Mesenchymal stem cell (in vitro differentiated cells and primary cell): ENCODE measurements around the gene ANAPC5.
"Not testable (repeated sequence)": the region's sequence is repeated elsewhere in the genome, so short reads cannot be mapped to it uniquely, and the experiment has no call there.

ENCODE experiments used
- DNase-seq: peaks from one replicate; pipeline ENCODE4 v3.0.0-alpha.2; 2013
- H2AFZ ChIP-seq: one replicate; pipeline ENCODE4 v1.6.1; 2013; ENCODE audit warnings: low read depth, mild to moderate bottlenecking, control low read depth, inconsistent platforms, low read length, moderate library complexity
- H2AK5ac ChIP-seq: 2 replicates; pipeline ENCODE4 v1.6.1; 2013; ENCODE audit warnings: low read length, moderate library complexity, mild to moderate bottlenecking, inconsistent platforms; ENCODE audit not compliant: severe bottlenecking
- H2BK120ac ChIP-seq: one replicate; pipeline ENCODE4 v1.6.1; 2013; ENCODE audit warnings: low read depth, mild to moderate bottlenecking, inconsistent platforms, low read length, moderate library complexity
- H2BK12ac ChIP-seq, 2 experiments: one replicate each; pipeline ENCODE4 v1.6.1; 2013; ENCODE audit warnings: inconsistent platforms in 2 of 2, low read length in 2 of 2, mild to moderate bottlenecking in 2 of 2, moderate library complexity in 2 of 2, control low read depth in 1 of 2
- H2BK15ac ChIP-seq: one replicate; pipeline ENCODE4 v1.6.1; 2013; ENCODE audit warnings: mild to moderate bottlenecking, low read depth, inconsistent platforms; ENCODE audit not compliant: poor library complexity, severe bottlenecking
- H2BK5ac ChIP-seq: 2 replicates; pipeline ENCODE4 v1.6.1; 2013; ENCODE audit warnings: low read depth, mild to moderate bottlenecking, low read length, control low read depth, inconsistent platforms; ENCODE audit not compliant: poor library complexity, severe bottlenecking
- H3K14ac ChIP-seq, 2 experiments: one replicate each; pipeline ENCODE4 v1.6.1; 2013; ENCODE audit warnings: inconsistent platforms in 2 of 2, low read length in 2 of 2, control low read depth in 1 of 2, mild to moderate bottlenecking in 1 of 2, moderate library complexity in 1 of 2
- H3K18ac ChIP-seq, 2 experiments: one replicate each; pipeline ENCODE4 v1.6.1; 2013; ENCODE audit warnings: inconsistent platforms in 2 of 2, low read length in 2 of 2, control low read depth in 1 of 2, low read depth in 1 of 2, mild to moderate bottlenecking in 1 of 2
- H3K23ac ChIP-seq, 2 experiments: one replicate each; pipeline ENCODE4 v1.6.1; 2013; ENCODE audit warnings: inconsistent platforms in 2 of 2, low read length in 2 of 2, mild to moderate bottlenecking in 2 of 2, moderate library complexity in 2 of 2, control low read depth in 1 of 2
- H3K27ac ChIP-seq: 2 replicates; pipeline ENCODE4 v1.5.1; 2013; ENCODE audit warnings: mild to moderate bottlenecking, moderate library complexity, low read length, control low read depth, inconsistent platforms; ENCODE audit not compliant: poor library complexity, severe bottlenecking
- H3K27me3 ChIP-seq, 2 experiments: 2 replicates each; pipeline versions ENCODE4 v1.6.1 to v1.7.0; 2013; ENCODE audit warnings: low read length in 2 of 2, mild to moderate bottlenecking in 2 of 2, moderate library complexity in 2 of 2, control low read depth in 1 of 2, inconsistent platforms in 1 of 2; ENCODE audit not compliant: control insufficient read depth in 1 of 2, insufficient read depth in 1 of 2
- H3K36me3 ChIP-seq, 2 experiments: 2 replicates each; pipeline versions ENCODE4 v1.6.1 to v1.7.0; 2013; ENCODE audit warnings: low read length in 2 of 2, control low read depth in 1 of 2, inconsistent platforms in 1 of 2, low read depth in 1 of 2, mild to moderate bottlenecking in 1 of 2; ENCODE audit not compliant: insufficient read depth in 2 of 2, control insufficient read depth in 1 of 2
- H3K4ac ChIP-seq, 2 experiments: one replicate each; pipeline ENCODE4 v1.6.1; 2013; ENCODE audit warnings: inconsistent platforms in 2 of 2, low read length in 2 of 2, mild to moderate bottlenecking in 2 of 2, moderate library complexity in 2 of 2, control low read depth in 1 of 2, low read depth in 1 of 2
- H3K4me1 ChIP-seq: 2 replicates; pipeline ENCODE4 v1.6.1; 2013; ENCODE audit warnings: low read depth, low read length, control low read depth; ENCODE audit not compliant: control insufficient read depth, insufficient read depth
- H3K4me2 ChIP-seq: 2 replicates; pipeline ENCODE4 v1.6.1; 2013; ENCODE audit warnings: low read length, mild to moderate bottlenecking, inconsistent platforms; ENCODE audit not compliant: poor library complexity, severe bottlenecking
- H3K4me3 ChIP-seq, 2 experiments: 2 replicates each; pipeline versions ENCODE4 v1.5.1 to v1.7.0; 2013; ENCODE audit warnings: low read length in 2 of 2, mild to moderate bottlenecking in 2 of 2, control low read depth in 1 of 2, low read depth in 1 of 2; ENCODE audit not compliant: insufficient read depth in 1 of 2
- H3K79me1 ChIP-seq: replicated peaks from 2 replicates; pipeline ENCODE4 v1.6.1; 2013; ENCODE audit warnings: mild to moderate bottlenecking, control low read depth, low read length, inconsistent platforms; ENCODE audit not compliant: poor library complexity, severe bottlenecking
- H3K9ac ChIP-seq: 2 replicates; pipeline ENCODE4 v1.7.0; 2013; ENCODE audit warnings: mild to moderate bottlenecking, low read length, moderate library complexity
- H3K9me3 ChIP-seq: 2 replicates; pipeline ENCODE4 v1.7.0; 2013; ENCODE audit warnings: mild to moderate bottlenecking, low read length; ENCODE audit not compliant: control insufficient read depth
- H4K8ac ChIP-seq: one replicate; pipeline ENCODE4 v1.6.1; 2013; ENCODE audit warnings: inconsistent platforms, mild to moderate bottlenecking, low read length, moderate library complexity
- H4K91ac ChIP-seq: one replicate; pipeline ENCODE4 v1.6.1; 2013; ENCODE audit warnings: mild to moderate bottlenecking, low read length, inconsistent platforms
- WGBS: methylation state at CpG from one replicate; pipeline ENCODE4 v1.1.7; 2013; ENCODE audit warnings: mixed read lengths; 5-methylcytosine and 5-hydroxymethylcytosine counted together

Gene ANAPC5

GRCh38 chr12:121298411-121298810 is 53.8 kb downstream of the ANAPC5 start:
- H3K4ac ChIP-seq: not testable (repeated sequence)

GRCh38 chr12:121297435-121297991 is 54.7 kb downstream of the ANAPC5 start:
- no peak overlapping the region for H2BK5ac ChIP-seq
- peak overlapping the region; percentile 74 to 83 for H3K4me3 ChIP-seq
- peaks cover 20% of the 10 kb centered on the region for H3K79me1 ChIP-seq
- no peak overlapping the region for H2BK15ac ChIP-seq
- peak overlapping the region; percentile 80 for H4K8ac ChIP-seq
- H2BK120ac ChIP-seq: no peak overlapping the region
- no peaks in the 10 kb centered on the region for H3K36me3 ChIP-seq
- H2BK12ac ChIP-seq: no peak overlapping the region
- H3K4me1 ChIP-seq: peaks cover 11% of the 10 kb centered on the region
- peak; percentile 69 for DNase-seq
- peak overlapping the region; percentile 73 for H3K9ac ChIP-seq
- H3K9me3 ChIP-seq: no peaks in the 10 kb centered on the region
- H3K18ac ChIP-seq: peak overlapping the region in 1 of 2 experiments; percentile 34
- H3K27me3 ChIP-seq: no peaks in the 10 kb centered on the region
- H3K4me2 ChIP-seq: peak overlapping the region; percentile 85
- H3K27ac ChIP-seq: no peak overlapping the region
- no peak overlapping the region for H4K91ac ChIP-seq
- WGBS: 8% methylated on average over 21 of the region's 21 CpGs
- H3K4ac ChIP-seq: peak overlapping the region in 1 of 2 experiments; percentile 24
- peak overlapping the region in 1 of 2 experiments; percentile 14 for H3K23ac ChIP-seq
- peak overlapping the region; percentile 95 for H2AFZ ChIP-seq
- H3K14ac ChIP-seq: no peak overlapping the region
- H2AK5ac ChIP-seq: no peak overlapping the region

More at GRCh38 chr12:121298411-121298810, 53.8 kb downstream of the ANAPC5 start:
- not testable (repeated sequence) for H2AFZ ChIP-seq, H3K23ac ChIP-seq, H2AK5ac ChIP-seq, H3K14ac ChIP-seq, H3K27me3 ChIP-seq, H2BK120ac ChIP-seq, H3K36me3 ChIP-seq, H3K4me2 ChIP-seq, H3K9me3 ChIP-seq, H3K4me3 ChIP-seq, H3K27ac ChIP-seq, DNase-seq, H2BK12ac ChIP-seq, H2BK15ac ChIP-seq, H4K8ac ChIP-seq, H2BK5ac ChIP-seq, H3K9ac ChIP-seq, H4K91ac ChIP-seq
- Histone ChIP-seq H3K18ac (peak overlapping the region in 1 of 2 experiments; percentile 21), H3K79me1 (peaks cover 18% of the 10 kb centered on the region), H3K4me1 (peaks cover 11% of the 10 kb centered on the region)
- WGBS: 94% methylated on average over 13 of the region's 13 CpGs

GRCh38 chr12:121296618-121297434 is 55.4 kb downstream of the ANAPC5 start, which contains the start of gene CAMKK2:
Gene CAMKK2, minus strand, starts transcription at chr12:121296709. Its CDS starts 22,183 bp downstream, at chr12:121274526.
- Histone ChIP-seq H2AFZ (peak within 1 kb of the TSS; percentile 95), H3K79me1 (peaks cover 20% of the 10 kb centered on the region), H2BK12ac (peak within 1 kb of the TSS in 1 of 2 experiments; percentile 63), H3K9me3 (no peaks in the 10 kb centered on the region), H3K9ac (peak within 1 kb of the TSS; percentile 90), H3K27me3 (no peaks in the 10 kb centered on the region), H3K27ac (no peak within 1 kb of the TSS), H2BK120ac (peak within 1 kb of the TSS; percentile 58), H4K91ac (peak within 1 kb of the TSS; percentile 52), H4K8ac (peak within 1 kb of the TSS; percentile 80), H3K23ac (peak within 1 kb of the TSS in 1 of 2 experiments; percentile 14), H3K4me2 (peak within 1 kb of the TSS; percentile 85), H2BK5ac (no peak within 1 kb of the TSS), H3K18ac (peak within 1 kb of the TSS; percentile 43 to 69), H3K4ac (peak within 1 kb of the TSS; percentile 20 to 24), H3K4me3 (peak within 1 kb of the TSS; percentile 74 to 96), H3K14ac (peak within 1 kb of the TSS in 1 of 2 experiments; percentile 58), H3K4me1 (peaks cover 11% of the 10 kb centered on the region), H2BK15ac (no peak within 1 kb of the TSS), H2AK5ac (no peak within 1 kb of the TSS), H3K36me3 (no peaks in the 10 kb centered on the region)
- DNase-seq: peak; percentile 84
- under 1% methylated on average over 54 of the region's 104 CpGs for WGBS
